ENCODE data around the gene RNF130.

DNA sequence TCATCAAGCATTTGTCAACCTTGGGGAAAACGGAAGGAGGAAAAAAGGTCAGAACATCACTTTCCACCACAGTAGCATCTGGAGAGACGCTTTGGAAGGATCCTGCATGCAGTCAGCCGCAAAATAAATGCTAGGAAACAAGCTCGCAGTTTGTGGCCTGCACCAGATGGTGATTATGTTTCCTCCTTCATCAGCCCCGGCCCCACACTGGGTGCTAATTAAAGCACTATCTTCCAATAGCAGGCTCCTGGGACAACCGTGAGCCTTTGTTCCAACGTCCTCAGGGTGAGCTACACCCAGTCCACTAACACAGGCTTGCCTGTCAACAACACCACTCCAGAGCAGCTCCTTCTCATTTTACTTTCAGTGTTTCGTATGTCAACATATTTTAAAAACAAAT lies 64.0 kb downstream of the RNF130 start:
- TF ChIP-seq, protein P1, sequence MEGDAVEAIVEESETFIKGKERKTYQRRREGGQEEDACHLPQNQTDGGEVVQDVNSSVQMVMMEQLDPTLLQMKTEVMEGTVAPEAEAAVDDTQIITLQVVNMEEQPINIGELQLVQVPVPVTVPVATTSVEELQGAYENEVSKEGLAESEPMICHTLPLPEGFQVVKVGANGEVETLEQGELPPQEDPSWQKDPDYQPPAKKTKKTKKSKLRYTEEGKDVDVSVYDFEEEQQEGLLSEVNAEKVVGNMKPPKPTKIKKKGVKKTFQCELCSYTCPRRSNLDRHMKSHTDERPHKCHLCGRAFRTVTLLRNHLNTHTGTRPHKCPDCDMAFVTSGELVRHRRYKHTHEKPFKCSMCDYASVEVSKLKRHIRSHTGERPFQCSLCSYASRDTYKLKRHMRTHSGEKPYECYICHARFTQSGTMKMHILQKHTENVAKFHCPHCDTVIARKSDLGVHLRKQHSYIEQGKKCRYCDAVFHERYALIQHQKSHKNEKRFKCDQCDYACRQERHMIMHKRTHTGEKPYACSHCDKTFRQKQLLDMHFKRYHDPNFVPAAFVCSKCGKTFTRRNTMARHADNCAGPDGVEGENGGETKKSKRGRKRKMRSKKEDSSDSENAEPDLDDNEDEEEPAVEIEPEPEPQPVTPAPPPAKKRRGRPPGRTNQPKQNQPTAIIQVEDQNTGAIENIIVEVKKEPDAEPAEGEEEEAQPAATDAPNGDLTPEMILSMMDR (conservative IDR thresholded peaks at IDR 0.05 in 1 of 2, IDR thresholded peaks at IDR 0.05 in 1 of 2; ENCODE audit: low read depth in 1 of 2, low read length in 2 of 2) = no peak
- no peak for TF ChIP-seq EZH2 (IDR thresholded peaks at IDR 0.05; ENCODE audit: low read length, missing control alignments)

All from fibroblast of lung (primary cell).